HG03066 (cell line): ENCODE measurements around the gene ECT2.
"Not testable (repeated sequence)": the region's sequence is repeated elsewhere in the genome, so short reads cannot be mapped to it uniquely, and the experiment has no call there.

Experiments used
- ATAC-seq: cut with Tn5 transposase; IDR thresholded peaks from one replicate; pipeline ENCODE4 v1.9.1; 2021; ENCODE audit warnings: low read depth; ENCODE audit not compliant: unreplicated experiment

Gene ECT2

GRCh38 chr3:172803489-172803888, 53.0 kb downstream of the ECT2 start:
- ATAC-seq, result no peak

- no peak for ATAC-seq
Measured at GRCh38 chr3:172804323-172804722, 53.8 kb downstream of the ECT2 start.

- no peak for ATAC-seq
Measured at GRCh38 chr3:172808969-172809546, 58.5 kb downstream of the ECT2 start.

GRCh38 chr3:172811099-172811498, 60.6 kb downstream of the ECT2 start:
- no peak for ATAC-seq

GRCh38 chr3:172813462-172813861, 62.9 kb downstream of the ECT2 start:
- no peak for ATAC-seq

- no peak for ATAC-seq
Measured at GRCh38 chr3:172814738-172815137, 64.2 kb downstream of the ECT2 start.

- ATAC-seq, result no peak
Measured at GRCh38 chr3:172815857-172816256, 65.3 kb downstream of the ECT2 start.

GRCh38 chr3:172816281-172816680, 65.8 kb downstream of the ECT2 start:
- no peak for ATAC-seq

- no peak for ATAC-seq
Measured at GRCh38 chr3:172816968-172817367, 66.4 kb downstream of the ECT2 start.

GRCh38 chr3:172820492-172820891, 70.0 kb downstream of the ECT2 start:
- no peak for ATAC-seq

- no peak for ATAC-seq
Measured at GRCh38 chr3:172824229-172824628, 73.7 kb downstream of the ECT2 start.

GRCh38 chr3:172827231-172827630, 76.7 kb downstream of the ECT2 start:
- ATAC-seq, result not testable (repeated sequence)

- no peak for ATAC-seq
Measured at GRCh38 chr3:172832983-172833382, 82.5 kb downstream of the ECT2 start.

- no peak for ATAC-seq
Measured at GRCh38 chr3:172836390-172836997, 86.0 kb downstream of the ECT2 start.

GRCh38 chr3:172839679-172840078, 89.2 kb downstream of the ECT2 start:
- no peak for ATAC-seq

- ATAC-seq, result no peak
Measured at GRCh38 chr3:172840463-172840862, 89.9 kb downstream of the ECT2 start.

- no peak for ATAC-seq
Measured at GRCh38 chr3:172840913-172841312, 90.4 kb downstream of the ECT2 start.

- no peak for ATAC-seq
Measured at GRCh38 chr3:172844428-172844827, 93.9 kb downstream of the ECT2 start.

- no peak for ATAC-seq
Measured at GRCh38 chr3:172846103-172846561, 95.6 kb downstream of the ECT2 start.

- no peak for ATAC-seq
Measured at GRCh38 chr3:172846706-172847105, 96.2 kb downstream of the ECT2 start.

GRCh38 chr3:172847292-172847691, 96.8 kb downstream of the ECT2 start:
- no peak for ATAC-seq

- no peak for ATAC-seq
Measured at GRCh38 chr3:172848910-172849309, 98.4 kb downstream of the ECT2 start.

GRCh38 chr3:172853005-172853404, 102.5 kb downstream of the ECT2 start:
- no peak for ATAC-seq
